ENCODE measurements around the gene NPC1. TPM values are rescaled to one million over a fixed set of nuclear protein-coding genes. Genes with fewer than 3 reads are reported as not detected.
A peak's percentile ranks its signal among the peaks of the same experiment; 100 is the strongest.

Gene NPC1
- total RNA-seq = 10 to 100 TPM in 3 of 4 donors, 1 to 10 TPM in 1; 10.0 to 58.9 (median 41.1) TPM

DNA sequence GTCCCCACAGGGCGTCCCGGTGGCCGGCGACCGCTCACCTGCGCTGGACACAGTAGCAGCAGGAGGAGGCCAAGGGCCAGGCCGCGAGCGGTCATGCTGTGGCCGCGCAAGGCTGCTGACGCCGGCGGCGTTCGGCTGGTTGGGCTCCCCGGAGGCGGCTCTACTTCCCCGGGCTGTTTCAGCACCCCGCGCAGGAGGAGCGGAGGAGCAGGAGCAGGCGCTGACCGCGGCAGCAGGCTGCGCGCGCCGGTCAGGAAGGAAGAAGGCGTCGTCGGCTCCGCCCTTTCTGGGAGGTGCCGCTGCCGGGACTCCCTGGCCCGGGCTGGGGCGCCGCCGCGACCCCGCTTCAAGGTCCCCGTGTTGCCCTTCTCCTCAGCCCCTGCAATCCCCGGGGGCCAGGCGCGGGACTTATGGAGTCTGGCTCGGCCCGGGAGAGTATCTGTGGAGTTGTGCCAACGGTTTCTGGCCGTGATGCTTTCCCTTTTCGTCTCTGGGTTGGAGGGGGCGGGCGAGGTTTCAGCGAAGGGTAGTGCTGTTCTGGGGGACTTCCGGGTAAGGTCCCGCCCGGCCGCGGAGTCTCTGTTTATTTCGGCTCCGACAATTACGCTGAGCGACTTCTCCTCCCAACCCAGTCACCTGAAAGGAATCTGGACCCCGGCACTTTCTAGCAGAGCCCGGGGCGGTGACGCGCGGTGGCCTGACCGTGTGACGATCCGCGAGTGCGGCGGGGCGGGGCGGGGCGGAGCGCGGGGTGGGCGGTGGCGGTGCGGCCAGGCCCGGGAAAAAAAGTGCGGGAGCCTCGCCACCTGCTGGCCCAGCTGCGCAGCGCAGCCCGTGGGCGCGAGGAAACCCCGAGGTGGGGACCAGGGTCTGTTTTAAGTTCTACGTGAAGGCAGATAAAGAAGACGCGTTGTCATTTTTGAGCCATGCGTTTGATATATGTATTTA, at the start of gene NPC1:
Gene NPC1 (minus strand): TSS at position 258 of the 948 bp plus-strand sequence. CDS start 163 bp downstream, at position 95.
- Histone ChIP-seq H3K9me3 (no peaks in the 10 kb centered on the region), H3K4me3 (peak within 1 kb of the TSS; percentile 67 to 92), H3K27ac (peak within 1 kb of the TSS; percentile 98 to 99), H3K4me1 (peaks cover 0 to 6% of the 10 kb centered on the region in 2 donors), H3K36me3 (no peaks in the 10 kb centered on the region), H3K27me3 (no peaks in the 10 kb centered on the region)
- TF ChIP-seq, protein P1, sequence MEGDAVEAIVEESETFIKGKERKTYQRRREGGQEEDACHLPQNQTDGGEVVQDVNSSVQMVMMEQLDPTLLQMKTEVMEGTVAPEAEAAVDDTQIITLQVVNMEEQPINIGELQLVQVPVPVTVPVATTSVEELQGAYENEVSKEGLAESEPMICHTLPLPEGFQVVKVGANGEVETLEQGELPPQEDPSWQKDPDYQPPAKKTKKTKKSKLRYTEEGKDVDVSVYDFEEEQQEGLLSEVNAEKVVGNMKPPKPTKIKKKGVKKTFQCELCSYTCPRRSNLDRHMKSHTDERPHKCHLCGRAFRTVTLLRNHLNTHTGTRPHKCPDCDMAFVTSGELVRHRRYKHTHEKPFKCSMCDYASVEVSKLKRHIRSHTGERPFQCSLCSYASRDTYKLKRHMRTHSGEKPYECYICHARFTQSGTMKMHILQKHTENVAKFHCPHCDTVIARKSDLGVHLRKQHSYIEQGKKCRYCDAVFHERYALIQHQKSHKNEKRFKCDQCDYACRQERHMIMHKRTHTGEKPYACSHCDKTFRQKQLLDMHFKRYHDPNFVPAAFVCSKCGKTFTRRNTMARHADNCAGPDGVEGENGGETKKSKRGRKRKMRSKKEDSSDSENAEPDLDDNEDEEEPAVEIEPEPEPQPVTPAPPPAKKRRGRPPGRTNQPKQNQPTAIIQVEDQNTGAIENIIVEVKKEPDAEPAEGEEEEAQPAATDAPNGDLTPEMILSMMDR (IDR thresholded peaks at IDR 0.05) = peak; percentile 83 to 96 (median 88)
- peak; percentile 69 to 95 for TF ChIP-seq POLR2A (IDR thresholded peaks at IDR 0.05)
- DNase-seq = peak; percentile 91 to 93
- intact Hi-C loops (cut with DNase I; ENCODE audit: low total_unique reads) = no loop called here

DNA sequence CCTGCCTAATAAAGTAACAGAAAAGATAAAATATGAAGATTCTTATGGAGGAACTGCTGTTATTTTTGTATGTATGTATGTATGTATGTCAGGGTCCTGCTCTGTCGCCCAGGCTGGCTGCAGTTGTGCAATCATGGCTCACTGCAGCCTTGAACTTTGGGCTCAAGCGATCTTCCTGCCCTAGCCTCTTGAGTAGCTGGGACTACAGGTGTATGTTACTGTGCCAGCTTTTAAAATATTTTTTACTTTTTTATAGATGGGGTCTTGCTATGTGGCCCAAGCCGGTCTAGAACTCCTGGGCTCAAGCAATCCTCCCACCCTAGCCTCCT, 49.7 kb upstream of the NPC1 start:
- Histone ChIP-seq H3K27ac (no peak overlapping the region), H3K36me3 (no peaks in the 10 kb centered on the region), H3K9me3 (no peaks in the 10 kb centered on the region), H3K27me3 (no peaks in the 10 kb centered on the region), H3K4me1 (no peaks in the 10 kb centered on the region), H3K4me3 (no peak overlapping the region)
- no peak for TF ChIP-seq POLR2A (IDR thresholded peaks at IDR 0.05)
- TF ChIP-seq, protein P1 (IDR thresholded peaks at IDR 0.05) = no peak
- intact Hi-C loops (cut with DNase I; ENCODE audit: low total_unique reads) = no loop called here
- no peak for DNase-seq

DNA sequence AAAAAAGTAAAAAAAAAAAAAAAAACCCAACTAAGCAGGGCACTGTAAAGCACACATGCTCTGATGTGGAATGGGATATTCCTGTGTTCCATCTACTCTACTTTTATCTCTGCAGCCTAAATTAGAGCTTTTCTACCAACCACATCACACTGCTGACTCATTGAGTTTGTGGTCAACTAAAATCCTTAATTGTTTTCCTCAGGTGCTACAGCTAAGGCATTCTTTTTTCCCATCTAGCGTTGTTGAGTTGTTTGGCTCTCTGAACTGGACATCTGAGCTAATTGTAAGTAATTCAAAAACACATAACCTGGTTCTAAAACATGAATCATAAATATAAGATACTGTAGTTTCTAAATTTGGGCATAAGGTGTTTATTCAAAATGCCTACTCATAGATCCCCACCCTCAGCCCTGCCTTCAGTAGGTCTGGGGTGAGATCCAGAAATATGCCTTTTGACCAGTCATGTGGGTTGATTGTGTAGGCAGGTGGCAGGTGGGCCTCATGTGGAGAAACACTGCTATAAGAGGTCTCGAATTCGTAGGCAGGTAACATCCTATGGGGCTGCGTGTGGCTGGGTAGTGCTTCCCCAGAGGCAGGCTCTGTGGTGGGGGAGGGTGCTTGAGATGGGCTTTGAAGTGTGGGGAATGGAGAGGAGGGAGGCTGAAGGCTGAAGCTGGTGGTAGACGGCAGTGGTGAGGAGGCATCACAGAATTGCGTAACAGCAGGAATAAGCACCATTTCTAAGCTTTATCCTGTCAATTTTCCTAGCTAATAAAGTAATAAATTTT, 49.2 kb upstream of the NPC1 start:
- Histone ChIP-seq H3K27me3 (no peaks in the 10 kb centered on the region), H3K27ac (no peak overlapping the region), H3K9me3 (no peaks in the 10 kb centered on the region), H3K4me3 (no peak overlapping the region), H3K36me3 (no peaks in the 10 kb centered on the region), H3K4me1 (no peaks in the 10 kb centered on the region)
- intact Hi-C loops (cut with DNase I; ENCODE audit: low total_unique reads) = no loop called here
- TF ChIP-seq POLR2A (IDR thresholded peaks at IDR 0.05) = no peak
- TF ChIP-seq, protein P1 (IDR thresholded peaks at IDR 0.05) = no peak
- DNase-seq = no peak

DNA sequence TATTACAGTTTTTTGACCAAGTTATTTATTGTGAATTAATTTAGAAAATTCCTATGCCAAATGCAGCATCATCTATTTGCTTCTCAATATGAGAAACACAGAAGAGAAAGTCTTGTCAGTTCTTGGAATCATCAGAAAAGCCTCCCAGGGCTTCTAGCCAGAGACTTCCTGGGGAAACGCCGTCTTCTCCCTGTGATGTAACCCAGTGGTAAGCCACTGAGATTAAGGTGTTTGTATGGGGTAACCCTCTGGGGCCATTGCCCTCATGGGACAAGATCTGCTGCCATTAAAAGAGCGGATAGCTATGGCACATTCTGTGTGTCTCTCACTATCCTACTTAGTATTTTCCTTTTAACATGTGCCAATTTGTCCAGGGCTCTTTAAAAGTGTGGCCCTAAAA, 48.4 kb upstream of the NPC1 start:
- Histone ChIP-seq H3K36me3 (no peaks in the 10 kb centered on the region), H3K4me3 (no peak overlapping the region), H3K4me1 (no peaks in the 10 kb centered on the region), H3K27me3 (no peaks in the 10 kb centered on the region), H3K27ac (no peak overlapping the region), H3K9me3 (no peaks in the 10 kb centered on the region)
- intact Hi-C loops (cut with DNase I; ENCODE audit: low total_unique reads) = no loop called here
- TF ChIP-seq, protein P1 (IDR thresholded peaks at IDR 0.05) = no peak
- TF ChIP-seq POLR2A (IDR thresholded peaks at IDR 0.05) = no peak
- DNase-seq = no peak

DNA sequence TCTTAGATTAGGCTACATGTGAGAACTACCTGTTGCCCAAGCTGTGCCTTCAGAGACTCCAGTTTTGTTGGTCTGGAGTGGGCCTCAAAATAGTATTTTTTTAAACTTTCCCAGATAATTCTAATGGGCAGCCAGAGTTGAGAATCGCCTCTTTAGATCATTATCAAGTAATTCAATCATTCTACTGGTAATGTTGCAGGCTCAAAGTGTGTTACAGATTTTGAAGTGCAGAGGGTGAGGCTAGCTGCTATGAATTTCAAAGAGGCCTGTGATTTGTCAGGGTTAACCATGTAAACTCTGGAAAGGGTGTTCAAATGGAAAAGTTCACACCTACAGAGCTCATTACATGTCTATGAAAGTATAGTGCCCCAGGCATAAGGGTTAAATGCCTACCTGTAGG, 46.3 kb upstream of the NPC1 start:
- no peak for DNase-seq
- Histone ChIP-seq H3K36me3 (no peaks in the 10 kb centered on the region), H3K9me3 (no peaks in the 10 kb centered on the region), H3K4me3 (no peak overlapping the region), H3K27me3 (no peaks in the 10 kb centered on the region), H3K4me1 (no peaks in the 10 kb centered on the region), H3K27ac (no peak overlapping the region)
- intact Hi-C loops (cut with DNase I; ENCODE audit: low total_unique reads) = no loop called here
- TF ChIP-seq POLR2A (IDR thresholded peaks at IDR 0.05) = no peak
- TF ChIP-seq, protein P1 (IDR thresholded peaks at IDR 0.05) = no peak

Data from uterus (tissue), 4 donors.